Progenitor cell of endocrine pancreas (in vitro differentiated cells): ENCODE measurements around the gene BNC2. TPM values are rescaled to one million over a fixed set of nuclear protein-coding genes. Genes with fewer than 3 reads are reported as not detected.

ENCODE experiments used
- DNase-seq: peaks from one replicate; pipeline ENCODE4 v3.0.0; 2021; ENCODE audit warnings: low spot score; ENCODE audit not compliant: unreplicated experiment
- H3K27ac Mint-ChIP-seq: 2 replicates; pipeline ENCODE4 v1.8.0; 2021; ENCODE audit warnings: mild to moderate bottlenecking, moderate library complexity, mixed read lengths
- H3K27me3 Mint-ChIP-seq: 2 replicates; pipeline ENCODE4 v1.8.0; 2021; ENCODE audit warnings: mixed read lengths
- H3K36me3 Mint-ChIP-seq: 2 replicates; pipeline ENCODE4 v1.8.0; 2022; ENCODE audit warnings: mixed read lengths; ENCODE audit not compliant: insufficient read depth
- H3K4me1 Mint-ChIP-seq: 2 replicates; pipeline ENCODE4 v1.8.0; 2021; ENCODE audit warnings: low read depth, mixed read lengths
- H3K4me3 Mint-ChIP-seq: 2 replicates; pipeline ENCODE4 v1.8.0; 2021; ENCODE audit warnings: low read depth, mild to moderate bottlenecking, moderate library complexity, mixed read lengths
- H3K9me3 Mint-ChIP-seq: 2 replicates; pipeline ENCODE4 v1.8.0; 2021; ENCODE audit warnings: low read depth, mixed read lengths
- CTCF ChIP-seq: fragments of 200-600 bp; sonication (generic); IDR thresholded peaks from one replicate; pipeline ENCODE4 v1.5.0; 2021; ENCODE audit warnings: antibody characterized with exemption, mild to moderate bottlenecking; ENCODE audit not compliant: unreplicated experiment
- total RNA-seq: library from RNA; stranded (reverse); gene quantifications from 2 replicates; pipeline ENCODE4 v1.2.1, GENCODE V29; 2021

The BNC2 gene
- total RNA-seq, 1 donor from 2014 or later = 1.0 TPM

GRCh38 chr9:16848179-16848578 lies 22.3 kb downstream of the BNC2 start:
- Mint-ChIP-seq H3K4me3 (no peak overlapping the region), H3K9me3 (no peaks in the 10 kb centered on the region), H3K36me3 (no peaks in the 10 kb centered on the region), H3K27me3 (no peaks in the 10 kb centered on the region), H3K27ac (no peak overlapping the region), H3K4me1 (no peaks in the 10 kb centered on the region)
- DNase-seq = no peak
- no peak for TF ChIP-seq CTCF

GRCh38 chr9:16846986-16847385 lies 23.5 kb downstream of the BNC2 start:
- TF ChIP-seq CTCF = no peak
- H3K4me3 Mint-ChIP-seq = no peak overlapping the region
- H3K9me3 Mint-ChIP-seq = no peaks in the 10 kb centered on the region
- no peak for DNase-seq
- H3K4me1 Mint-ChIP-seq = no peaks in the 10 kb centered on the region
- no peaks in the 10 kb centered on the region for H3K27me3 Mint-ChIP-seq
- H3K27ac Mint-ChIP-seq = no peak overlapping the region
- no peaks in the 10 kb centered on the region for H3K36me3 Mint-ChIP-seq

GRCh38 chr9:16846367-16846766 lies 24.1 kb downstream of the BNC2 start:
- no peaks in the 10 kb centered on the region for H3K27me3 Mint-ChIP-seq
- H3K9me3 Mint-ChIP-seq = no peaks in the 10 kb centered on the region
- no peak for TF ChIP-seq CTCF
- H3K36me3 Mint-ChIP-seq = no peaks in the 10 kb centered on the region
- DNase-seq = no peak
- no peak overlapping the region for H3K27ac Mint-ChIP-seq
- no peak overlapping the region for H3K4me3 Mint-ChIP-seq
- H3K4me1 Mint-ChIP-seq = no peaks in the 10 kb centered on the region

GRCh38 chr9:16834817-16835216 lies 35.7 kb downstream of the BNC2 start:
- H3K4me1 Mint-ChIP-seq = peaks cover 2% of the 10 kb centered on the region
- no peaks in the 10 kb centered on the region for H3K36me3 Mint-ChIP-seq
- peaks cover 3% of the 10 kb centered on the region for H3K9me3 Mint-ChIP-seq
- DNase-seq = no peak
- H3K27ac Mint-ChIP-seq = no peak overlapping the region
- TF ChIP-seq CTCF = no peak
- no peak overlapping the region for H3K4me3 Mint-ChIP-seq
- peaks cover 2% of the 10 kb centered on the region for H3K27me3 Mint-ChIP-seq

GRCh38 chr9:16833296-16833835 lies 37.1 kb downstream of the BNC2 start:
- H3K27me3 Mint-ChIP-seq = peaks cover 2% of the 10 kb centered on the region
- no peak overlapping the region for H3K27ac Mint-ChIP-seq
- H3K4me1 Mint-ChIP-seq = peaks cover 8% of the 10 kb centered on the region
- TF ChIP-seq CTCF = no peak
- DNase-seq = no peak
- H3K36me3 Mint-ChIP-seq = no peaks in the 10 kb centered on the region
- no peak overlapping the region for H3K4me3 Mint-ChIP-seq
- H3K9me3 Mint-ChIP-seq = peaks cover 3% of the 10 kb centered on the region
